Measurements from ENCODE around the gene CPNE8.

CPNE8 gene

DNA sequence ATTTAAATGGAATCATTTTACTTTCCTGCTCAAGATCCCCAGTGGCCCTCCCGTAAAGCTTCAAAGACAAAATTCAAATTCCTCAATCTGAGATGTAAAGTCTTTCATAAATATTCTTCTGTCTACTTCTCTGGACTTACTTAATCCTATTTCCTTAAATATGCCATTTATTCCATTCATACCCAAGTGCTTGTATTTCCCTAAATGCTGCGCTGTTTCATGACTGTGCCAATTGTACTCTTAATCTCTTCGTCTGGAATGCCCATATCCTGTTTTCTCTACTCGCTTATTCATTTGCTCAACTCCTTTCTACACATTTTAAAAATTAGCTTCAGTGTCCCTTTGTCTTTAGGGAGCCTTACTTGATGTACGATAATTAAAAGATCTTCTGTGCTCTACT, 280.1 kb downstream of the CPNE8 start:
- Histone ChIP-seq H3K27ac (no peak overlapping the region), H3K9me3 (no peaks in the 10 kb centered on the region), H3K4me1 (ENCODE audit: control insufficient read depth in 1 of 2, insufficient read depth in 1 of 2, low read depth in 1 of 2, low read length in 1 of 2) (no peaks in the 10 kb centered on the region), H3K36me3 (no peaks in the 10 kb centered on the region), H3K27me3 (no peaks in the 10 kb centered on the region), H3K4me3 (ENCODE audit: low read depth in 1 of 2, low read length in 1 of 2) (no peak overlapping the region)
- no peak for TF ChIP-seq CTCF (IDR thresholded peaks at IDR 0.05)

GRCh38 chr12:38614171-38614570, 291.2 kb downstream of the CPNE8 start:
- H3K4me3 ChIP-seq (ENCODE audit: low read depth in 1 of 2, low read length in 1 of 2), result no peak overlapping the region
- no peak overlapping the region for H3K27ac ChIP-seq
- no peaks in the 10 kb centered on the region for H3K9me3 ChIP-seq
- H3K4me1 ChIP-seq (ENCODE audit: control insufficient read depth in 1 of 2, insufficient read depth in 1 of 2, low read depth in 1 of 2, low read length in 1 of 2), result no peaks in the 10 kb centered on the region
- TF ChIP-seq CTCF (IDR thresholded peaks at IDR 0.05), result no peak
- H3K27me3 ChIP-seq, result no peaks in the 10 kb centered on the region
- H3K36me3 ChIP-seq, result no peaks in the 10 kb centered on the region

- no peaks in the 10 kb centered on the region for H3K36me3 ChIP-seq
- TF ChIP-seq CTCF (IDR thresholded peaks at IDR 0.05), result no peak
- H3K27ac ChIP-seq, result no peak overlapping the region
- no peak overlapping the region for H3K4me3 ChIP-seq (ENCODE audit: low read depth in 1 of 2, low read length in 1 of 2)
- H3K4me1 ChIP-seq (ENCODE audit: control insufficient read depth in 1 of 2, insufficient read depth in 1 of 2, low read depth in 1 of 2, low read length in 1 of 2), result no peaks in the 10 kb centered on the region
- no peaks in the 10 kb centered on the region for H3K27me3 ChIP-seq
- no peaks in the 10 kb centered on the region for H3K9me3 ChIP-seq
Observed at GRCh38 chr12:38610808-38611350, 294.5 kb downstream of the CPNE8 start.

- H3K9me3 ChIP-seq, result no peaks in the 10 kb centered on the region
- no peaks in the 10 kb centered on the region for H3K36me3 ChIP-seq
- no peaks in the 10 kb centered on the region for H3K27me3 ChIP-seq
- H3K4me3 ChIP-seq (ENCODE audit: low read depth in 1 of 2, low read length in 1 of 2), result no peak overlapping the region
- H3K4me1 ChIP-seq (ENCODE audit: control insufficient read depth in 1 of 2, insufficient read depth in 1 of 2, low read depth in 1 of 2, low read length in 1 of 2), result no peaks in the 10 kb centered on the region
- H3K27ac ChIP-seq, result no peak overlapping the region
- no peak for TF ChIP-seq CTCF (IDR thresholded peaks at IDR 0.05)
Observed at GRCh38 chr12:38607295-38607694, 298.1 kb downstream of the CPNE8 start.
